Tibial artery (tissue), 4 donors: ENCODE measurements around the gene C11orf24.

Experiments used
- DNase-seq, 2 donors: peaks; one replicate each; pipeline ENCODE4 v3.0.0-alpha.2; 2019
- H3K27ac ChIP-seq, 2 donors: fragments of 200-600 bp; sonication (generic) in 1 of 2; 1 replicate in 1 of 2; 2 replicates in 1 of 2; pipeline ENCODE4 v1.5.1; 2018 to 2019; ENCODE audit warnings: mild to moderate bottlenecking in 1 of 2
- H3K27me3 ChIP-seq, 2 donors: fragments of 200-600 bp; sonication (generic) in 1 of 2; one replicate each; pipeline versions ENCODE4 v1.5.1 to v1.6.0; 2016 to 2019
- H3K36me3 ChIP-seq, 3 donors: fragments of 200-600 bp; sonication (generic) in 2 of 3; one replicate each; pipeline ENCODE4 v1.5.1; 2016 to 2019; ENCODE audit warnings: mild to moderate bottlenecking in 2 of 3
- H3K4me1 ChIP-seq, 4 donors: fragments of 200-600 bp; sonication (generic) in 2 of 4; 1 replicate in 3 of 4; 2 replicates in 1 of 4; pipeline ENCODE4 v1.5.1; 2016 to 2019
- H3K4me3 ChIP-seq, 2 donors: fragments of 200-600 bp; sonication (generic) in 1 of 2; 1 replicate in 1 of 2; 2 replicates in 1 of 2; pipeline ENCODE4 v1.5.1; 2018 to 2019; ENCODE audit warnings: mild to moderate bottlenecking in 2 of 2
- H3K9me3 ChIP-seq, 3 donors: fragments of 200-600 bp; sonication (generic) in 1 of 3; one replicate each; pipeline ENCODE4 v1.5.1; 2016 to 2019
- intact Hi-C: fragments of 100-400 bp; cut with DNase I; formaldehyde crosslinking; loops from one replicate; pipeline ENCODE4 v1.15.0; 2023; ENCODE audit warnings: low total_unique reads
- TF ChIP-seq, protein P1 (sequence below), 2 experiments: fragments of 200-600 bp in 1 of 2; fragments of 450-650 bp in 1 of 2; IDR thresholded peaks; one replicate each; pipeline ENCODE4 v1.5.1; 2017 to 2019; ENCODE audit warnings: antibody characterized with exemption in 2 of 2, mild to moderate bottlenecking in 1 of 2, moderate library complexity in 1 of 2

The C11orf24 gene

DNA sequence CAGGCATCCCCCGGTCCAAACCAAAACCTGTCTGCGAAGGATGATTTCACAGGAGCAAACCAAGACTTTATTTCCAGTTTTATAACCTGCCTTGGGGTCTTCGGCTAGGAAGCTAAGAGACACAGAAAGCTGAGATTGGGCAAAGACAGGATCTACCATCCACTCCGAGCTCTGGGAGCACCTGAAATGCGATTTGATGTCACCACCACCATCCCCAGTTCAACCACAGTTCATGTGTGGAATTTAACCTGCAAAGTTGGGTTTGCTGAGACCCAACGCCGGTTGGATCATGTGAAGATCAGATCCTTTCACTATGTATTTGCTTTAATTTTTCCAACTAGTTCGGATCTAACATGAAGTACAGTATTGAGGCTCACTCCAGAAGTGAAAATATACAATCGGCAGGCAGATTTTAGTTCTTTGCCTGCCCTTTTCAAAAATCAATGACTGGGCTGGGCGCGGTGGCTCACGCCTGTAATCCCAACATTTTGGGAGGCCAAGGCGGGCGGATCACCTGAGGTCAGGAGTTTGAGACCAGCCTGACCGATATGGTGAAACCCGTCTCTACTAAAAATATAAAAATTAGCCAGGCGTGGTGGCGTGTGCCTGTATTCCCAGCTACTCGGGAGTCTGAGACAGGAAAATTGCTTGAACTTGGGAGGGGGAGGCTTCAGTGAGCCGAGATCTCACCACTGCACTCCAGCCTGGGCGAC is 1.4 kb upstream of the C11orf24 start:
- TF ChIP-seq, protein P1, sequence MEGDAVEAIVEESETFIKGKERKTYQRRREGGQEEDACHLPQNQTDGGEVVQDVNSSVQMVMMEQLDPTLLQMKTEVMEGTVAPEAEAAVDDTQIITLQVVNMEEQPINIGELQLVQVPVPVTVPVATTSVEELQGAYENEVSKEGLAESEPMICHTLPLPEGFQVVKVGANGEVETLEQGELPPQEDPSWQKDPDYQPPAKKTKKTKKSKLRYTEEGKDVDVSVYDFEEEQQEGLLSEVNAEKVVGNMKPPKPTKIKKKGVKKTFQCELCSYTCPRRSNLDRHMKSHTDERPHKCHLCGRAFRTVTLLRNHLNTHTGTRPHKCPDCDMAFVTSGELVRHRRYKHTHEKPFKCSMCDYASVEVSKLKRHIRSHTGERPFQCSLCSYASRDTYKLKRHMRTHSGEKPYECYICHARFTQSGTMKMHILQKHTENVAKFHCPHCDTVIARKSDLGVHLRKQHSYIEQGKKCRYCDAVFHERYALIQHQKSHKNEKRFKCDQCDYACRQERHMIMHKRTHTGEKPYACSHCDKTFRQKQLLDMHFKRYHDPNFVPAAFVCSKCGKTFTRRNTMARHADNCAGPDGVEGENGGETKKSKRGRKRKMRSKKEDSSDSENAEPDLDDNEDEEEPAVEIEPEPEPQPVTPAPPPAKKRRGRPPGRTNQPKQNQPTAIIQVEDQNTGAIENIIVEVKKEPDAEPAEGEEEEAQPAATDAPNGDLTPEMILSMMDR (IDR thresholded peaks at IDR 0.05): no peak
- H3K27ac ChIP-seq: peak overlapping the region in 1 of 2 donors; percentile 94
- peaks cover 0 to under 1% (median 0%) of the 10 kb centered on the region in 3 donors for H3K36me3 ChIP-seq
- intact Hi-C loops: no loop called here
- no peak for DNase-seq
- no peak overlapping the region for H3K4me3 ChIP-seq
- H3K4me1 ChIP-seq: peaks cover 0 to 35% (median 17%) of the 10 kb centered on the region in 4 donors
- no peaks in the 10 kb centered on the region for H3K27me3 ChIP-seq
- H3K9me3 ChIP-seq: no peaks in the 10 kb centered on the region

DNA sequence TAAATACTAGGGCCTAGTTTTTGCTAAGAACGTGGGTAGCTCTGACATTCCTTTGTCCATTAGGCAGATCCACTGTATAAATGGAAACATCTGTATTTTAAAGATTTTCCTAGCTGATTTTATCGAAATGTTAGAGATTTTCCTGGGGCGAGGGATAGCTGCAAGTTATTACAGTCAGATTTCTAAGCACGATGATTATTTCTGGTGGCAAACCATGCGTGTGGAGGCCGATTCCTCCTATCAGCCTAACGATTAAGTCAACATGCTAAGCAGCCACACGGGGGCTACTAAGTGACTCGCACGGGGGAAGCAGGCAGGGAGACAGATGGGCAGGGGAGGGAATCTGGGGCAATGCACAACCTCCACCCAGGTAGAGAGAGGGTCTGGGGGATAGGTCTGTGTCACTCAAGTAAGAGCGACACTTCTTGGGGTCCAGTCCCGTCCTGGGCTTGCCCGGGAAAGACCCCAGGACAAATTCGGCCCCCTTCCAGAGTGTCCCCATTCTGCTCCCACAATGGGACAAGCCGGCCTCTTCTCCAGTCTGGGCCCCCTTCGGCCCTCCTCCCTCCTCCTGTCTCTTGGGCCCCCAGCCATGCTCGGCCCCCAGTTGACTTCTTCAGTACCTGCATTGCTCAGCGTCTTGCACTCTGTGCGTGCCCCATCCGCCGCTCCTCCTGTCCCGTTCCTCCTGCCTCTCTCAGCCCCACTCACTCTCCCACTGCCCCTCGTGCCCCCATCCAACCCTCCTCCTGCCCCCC is 571 bp downstream of the C11orf24 start:
- DNase-seq: peak in 1 of 2 donors; percentile 69
- intact Hi-C loops: no loop called here
- Histone ChIP-seq H3K27ac (peak overlapping the region; percentile 90 to 94), H3K4me3 (peak overlapping the region; percentile 73 to 82), H3K36me3 (peaks cover 13 to 20% (median 19%) of the 10 kb centered on the region in 3 donors), H3K4me1 (peaks cover 0 to 40% (median 17%) of the 10 kb centered on the region in 4 donors), H3K9me3 (no peaks in the 10 kb centered on the region), H3K27me3 (no peaks in the 10 kb centered on the region)
- TF ChIP-seq, protein P1 (IDR thresholded peaks at IDR 0.05): peak; percentile 41 to 58

DNA sequence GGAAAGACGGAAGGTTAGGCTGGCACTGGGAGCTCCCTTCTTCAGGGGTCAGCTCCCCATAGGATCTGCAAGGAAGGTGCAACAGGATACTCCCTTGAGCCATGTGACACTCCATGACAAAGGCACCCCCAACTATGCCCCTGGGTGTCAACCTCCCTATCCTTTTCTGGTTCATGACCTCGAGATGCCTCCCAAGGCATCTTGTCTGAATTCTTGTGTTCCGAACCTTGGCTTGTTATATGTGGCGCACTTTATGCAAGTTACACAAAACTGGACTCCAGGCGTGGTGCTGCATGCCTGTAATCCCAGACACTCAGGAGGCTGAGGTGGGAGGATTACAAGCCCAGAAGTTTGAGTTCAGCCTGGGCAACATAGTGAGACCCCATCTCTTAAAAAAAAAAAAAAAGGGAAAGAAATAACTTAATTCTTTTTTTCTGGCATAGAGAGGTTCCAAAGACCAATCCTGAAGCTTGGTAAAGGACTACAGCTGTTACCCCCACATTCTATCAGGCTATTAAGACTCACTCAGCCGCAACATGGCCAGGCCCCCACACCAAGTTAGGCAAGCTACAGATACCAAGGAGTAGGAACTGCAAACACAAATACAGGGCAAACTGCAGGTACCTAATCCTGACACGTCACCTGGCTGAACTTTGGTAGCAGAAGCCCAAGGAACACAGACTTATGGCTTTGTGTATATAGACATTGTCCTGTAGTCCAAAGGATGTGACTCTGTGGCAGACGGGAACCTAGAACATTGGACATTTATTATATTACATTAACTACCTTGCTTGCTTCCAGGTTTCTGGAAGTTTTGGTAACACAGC is 1.4 kb downstream of the C11orf24 start:
- no peak for DNase-seq
- intact Hi-C loops: no loop called here
- TF ChIP-seq, protein P1 (IDR thresholded peaks at IDR 0.05): no peak
- Histone ChIP-seq H3K27ac (peak overlapping the region; percentile 90 to 94), H3K4me3 (peak overlapping the region; percentile 73 to 82), H3K36me3 (peaks cover 17 to 28% (median 27%) of the 10 kb centered on the region in 3 donors), H3K27me3 (no peaks in the 10 kb centered on the region), H3K9me3 (no peaks in the 10 kb centered on the region), H3K4me1 (peaks cover 0 to 40% (median 17%) of the 10 kb centered on the region in 4 donors)

DNA sequence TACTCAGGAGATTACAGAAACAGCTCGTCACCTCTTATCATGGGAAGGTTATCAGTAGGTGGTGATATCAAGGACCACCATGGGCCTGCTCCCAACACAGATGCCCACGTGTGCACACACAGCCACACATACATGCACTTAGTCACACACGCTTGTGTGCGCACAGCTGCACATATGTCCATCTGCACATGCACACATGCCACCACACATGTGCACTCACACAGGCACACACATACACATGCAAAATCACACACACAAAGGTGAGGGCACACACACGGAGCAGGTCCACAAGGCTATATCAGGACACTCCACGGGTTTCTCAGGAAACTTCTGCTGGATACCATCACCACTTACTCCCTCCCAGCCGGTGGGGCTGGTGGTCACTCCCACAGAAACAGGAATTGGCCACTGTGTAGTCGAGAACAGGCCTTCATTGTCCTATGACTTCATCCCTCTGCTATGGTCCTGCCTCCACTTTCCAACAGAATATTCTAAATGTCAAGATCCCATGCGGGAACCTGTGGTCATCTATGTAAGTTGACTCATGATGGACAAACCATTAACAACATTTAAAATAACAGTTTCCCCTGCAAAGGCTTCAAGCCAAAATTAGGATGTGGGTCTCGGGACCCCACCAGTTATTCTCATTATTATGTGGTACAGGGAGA is 2.2 kb downstream of the C11orf24 start:
- TF ChIP-seq, protein P1 (IDR thresholded peaks at IDR 0.05): no peak
- Histone ChIP-seq H3K4me1 (peaks cover 0 to 45% (median 17%) of the 10 kb centered on the region in 4 donors), H3K9me3 (no peaks in the 10 kb centered on the region), H3K36me3 (peaks cover 17 to 37% (median 34%) of the 10 kb centered on the region in 3 donors), H3K27ac (peak overlapping the region; percentile 90 to 94), H3K4me3 (peak overlapping the region in 1 of 2 donors; percentile 9), H3K27me3 (no peaks in the 10 kb centered on the region)
- DNase-seq: no peak
- intact Hi-C loops: no loop called here

DNA sequence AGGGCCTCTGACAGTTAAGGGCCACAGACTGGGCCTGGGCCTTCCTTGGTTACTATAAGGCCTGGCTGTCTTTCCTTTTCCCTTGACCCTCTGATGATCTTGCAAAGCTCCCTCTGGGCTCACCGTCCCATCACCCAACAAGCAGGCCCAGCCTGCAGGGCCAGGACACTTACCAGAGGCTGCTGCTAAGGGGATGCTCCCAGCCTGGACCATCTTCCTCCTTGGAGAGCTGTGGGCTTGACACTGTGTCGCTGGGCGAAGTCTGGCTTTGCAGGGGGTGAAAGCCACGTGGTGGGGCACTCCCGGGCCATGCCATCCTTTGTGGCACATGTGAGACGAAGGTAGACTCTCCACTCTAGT is 3.9 kb downstream of the C11orf24 start:
- no peak for DNase-seq
- intact Hi-C loops: no loop called here
- no peak overlapping the region for H3K4me3 ChIP-seq
- no peak overlapping the region for H3K27ac ChIP-seq
- no peaks in the 10 kb centered on the region for H3K27me3 ChIP-seq
- TF ChIP-seq, protein P1 (IDR thresholded peaks at IDR 0.05): no peak
- H3K4me1 ChIP-seq: peaks cover 0 to 42% (median 17%) of the 10 kb centered on the region in 4 donors
- no peaks in the 10 kb centered on the region for H3K9me3 ChIP-seq
- peaks cover 24 to 51% (median 45%) of the 10 kb centered on the region in 3 donors for H3K36me3 ChIP-seq
